Thoracic aorta (tissue), 2 donors: ENCODE data around the gene RBP5. TPM values are rescaled to one million over a fixed set of nuclear protein-coding genes. Genes with fewer than 3 reads are reported as not detected.

ENCODE experiments used
- ATAC-seq: fragments of 150-250 bp; one replicate; pipeline ENCODE4 v1.8.0; 2017; ENCODE audit warnings: low read depth; ENCODE audit not compliant: insufficient number of reproducible peaks, low FRiP score
- DNase-seq: peaks from one replicate; pipeline ENCODE4 v3.0.0-alpha.2; 2020; ENCODE audit warnings: low spot score
- H3K27ac ChIP-seq, 2 donors: fragments of 200-600 bp; sonication (generic); 1 replicate in 1 of 2; 2 replicates in 1 of 2; pipeline ENCODE4 v1.5.1; 2016; ENCODE audit warnings: mild to moderate bottlenecking in 2 of 2, moderate library complexity in 2 of 2
- H3K27me3 ChIP-seq: fragments of 200-600 bp; sonication (generic); replicated peaks from 2 replicates; pipeline ENCODE4 v1.6.0; 2016; ENCODE audit warnings: mild to moderate bottlenecking; ENCODE audit not compliant: insufficient read depth
- H3K36me3 ChIP-seq: fragments of 200-600 bp; sonication (generic); one replicate; pipeline ENCODE4 v1.5.1; 2016
- H3K4me1 ChIP-seq, 2 donors: fragments of 200-600 bp; sonication (generic); 1 replicate in 1 of 2; 2 replicates in 1 of 2; pipeline versions ENCODE4 v1.5.1 to v1.6.0; 2016; ENCODE audit warnings: low read depth in 2 of 2, mild to moderate bottlenecking in 1 of 2; ENCODE audit not compliant: control insufficient read depth in 1 of 2
- H3K4me3 ChIP-seq: fragments of 200-600 bp; sonication (generic); 2 replicates; pipeline ENCODE4 v1.5.1; 2016; ENCODE audit warnings: mild to moderate bottlenecking
- H3K9me3 ChIP-seq: fragments of 200-600 bp; sonication (generic); 2 replicates; pipeline ENCODE4 v1.5.1; 2016
- CTCF ChIP-seq: fragments of 200-600 bp; sonication (generic); IDR thresholded peaks from one replicate; pipeline ENCODE4 v1.5.1; 2019; ENCODE audit warnings: antibody characterized with exemption
- total RNA-seq, 2 donors: library from RNA; depleted of rRNA; stranded (reverse); fragments of >200 nt; gene quantifications; one replicate each; pipeline versions ENCODE4 v1.1.0 to v1.2.3, GENCODE V29; 2016

RBP5 gene
- total RNA-seq, 2 donors from 2014 or later, result 0.71 TPM; not detected in 1

GRCh38 chr12:7078163-7078562 is 50.5 kb downstream of the RBP5 start:
- H3K4me1 ChIP-seq, result peaks cover 14 to 19% of the 10 kb centered on the region in 2 donors
- no peaks in the 10 kb centered on the region for H3K9me3 ChIP-seq
- DNase-seq (no peak), ATAC-seq (no peak)
- H3K36me3 ChIP-seq, result peaks cover 24% of the 10 kb centered on the region
- TF ChIP-seq CTCF, result no peak
- no peak overlapping the region for H3K27ac ChIP-seq
- H3K27me3 ChIP-seq, result no peaks in the 10 kb centered on the region
- H3K4me3 ChIP-seq, result no peak overlapping the region

DNA sequence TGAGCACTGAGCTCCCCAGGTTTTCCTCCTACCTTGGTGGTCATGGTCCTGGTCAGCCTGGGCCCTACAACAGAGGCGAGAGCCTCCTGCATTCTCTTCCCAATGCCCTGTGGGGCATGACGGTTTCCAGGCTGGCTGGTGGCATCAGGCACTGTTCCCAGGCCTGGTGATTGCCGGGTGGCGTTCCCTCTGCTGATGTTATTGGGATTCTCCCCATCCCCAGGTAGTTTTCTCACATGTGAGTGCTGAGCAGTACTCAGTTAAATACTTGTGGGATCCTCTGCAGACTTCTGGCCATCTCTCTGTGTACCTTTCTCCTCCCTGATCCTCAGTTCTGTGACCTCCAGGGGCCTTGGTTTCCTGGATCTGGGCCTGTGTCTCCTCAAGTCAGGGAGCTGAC is 52.2 kb downstream of the RBP5 start:
- Histone ChIP-seq H3K36me3 (peaks cover 9% of the 10 kb centered on the region), H3K27ac (no peak overlapping the region), H3K4me3 (no peak overlapping the region), H3K9me3 (no peaks in the 10 kb centered on the region), H3K27me3 (no peaks in the 10 kb centered on the region), H3K4me1 (peaks cover 14 to 19% of the 10 kb centered on the region in 2 donors)
- ATAC-seq (no peak), DNase-seq (no peak)
- TF ChIP-seq CTCF, result no peak

GRCh38 chr12:7075939-7076338 is 52.8 kb downstream of the RBP5 start:
- H3K9me3 ChIP-seq, result no peaks in the 10 kb centered on the region
- peaks cover 14 to 19% of the 10 kb centered on the region in 2 donors for H3K4me1 ChIP-seq
- H3K27me3 ChIP-seq, result no peaks in the 10 kb centered on the region
- no peak for ATAC-seq
- no peak for TF ChIP-seq CTCF
- no peak overlapping the region for H3K4me3 ChIP-seq
- H3K36me3 ChIP-seq, result peaks cover 7% of the 10 kb centered on the region
- no peak overlapping the region for H3K27ac ChIP-seq
- DNase-seq, result no peak

DNA sequence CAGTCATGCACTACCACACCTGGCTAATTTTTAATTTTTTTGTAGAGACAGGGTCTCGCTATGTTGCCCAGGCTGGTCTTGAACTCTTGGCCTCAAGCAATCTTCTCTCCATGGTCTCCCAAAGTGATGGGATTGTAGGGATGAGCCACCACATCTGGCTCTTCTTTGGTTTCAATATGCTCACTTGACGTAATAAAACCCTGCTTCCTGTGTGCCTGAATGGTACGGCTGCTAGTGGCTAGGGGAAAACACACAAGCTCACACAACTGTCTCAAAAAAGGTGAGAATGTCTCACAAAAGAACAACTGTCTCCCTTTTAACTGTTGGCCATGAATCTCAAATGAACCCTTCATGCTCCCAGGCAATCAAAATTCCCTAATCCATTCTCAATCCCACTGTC is 53.2 kb downstream of the RBP5 start:
- DNase-seq (no peak), ATAC-seq (no peak)
- Histone ChIP-seq H3K27me3 (no peaks in the 10 kb centered on the region), H3K36me3 (peaks cover 4% of the 10 kb centered on the region), H3K27ac (no peak overlapping the region), H3K4me1 (peaks cover 14 to 16% of the 10 kb centered on the region in 2 donors), H3K9me3 (no peaks in the 10 kb centered on the region), H3K4me3 (no peak overlapping the region)
- no peak for TF ChIP-seq CTCF

- H3K27me3 ChIP-seq, result no peaks in the 10 kb centered on the region
- H3K4me1 ChIP-seq, result peaks cover 2 to 4% of the 10 kb centered on the region in 2 donors
- no peak overlapping the region for H3K27ac ChIP-seq
- no peak overlapping the region for H3K4me3 ChIP-seq
- ATAC-seq (no peak), DNase-seq (no peak)
- no peaks in the 10 kb centered on the region for H3K9me3 ChIP-seq
- peaks cover 11% of the 10 kb centered on the region for H3K36me3 ChIP-seq
- TF ChIP-seq CTCF, result no peak
Observed at GRCh38 chr12:7073946-7074345, 54.7 kb downstream of the RBP5 start.

Other genes with a start within 250 kb of the RBP5 start
- 1 to 10 TPM; 8.5 TPM for gene LRRC23, start 224.1 kb downstream of the RBP5 start, total RNA-seq
- gene ENO2, start 214.3 kb downstream of the RBP5 start, total RNA-seq, result 10 to 100 TPM; 53.6 to 57.9 TPM
- 100 to 1,000 TPM; 109 to 163 TPM for gene ATN1, start 200.9 kb downstream of the RBP5 start, total RNA-seq
- gene RNU7-1, start 185.1 kb downstream of the RBP5 start, total RNA-seq, result not detected
- gene C12orf57, start 184.9 kb downstream of the RBP5 start, total RNA-seq, result 100 to 1,000 TPM; 370 to 416 TPM
- gene PTPN6, start 177.5 kb downstream of the RBP5 start, total RNA-seq, result 10 to 100 TPM; 19.0 to 24.0 TPM
- gene PHB2, start 158.2 kb downstream of the RBP5 start, total RNA-seq, result 100 to 1,000 TPM; 103 to 139 TPM
- 10 to 100 TPM; 31.5 to 31.7 TPM for gene EMG1, start 158.0 kb downstream of the RBP5 start, total RNA-seq
- gene LPCAT3, start 110.4 kb downstream of the RBP5 start, total RNA-seq, result 10 to 100 TPM; 40.5 to 51.9 TPM
- gene C1S, start 68.2 kb downstream of the RBP5 start, total RNA-seq, result 100 to 1,000 TPM; 456 to 715 TPM
- 100 to 1,000 TPM; 811 to 997 TPM for gene C1R, start 36.4 kb downstream of the RBP5 start, total RNA-seq
- 100 to 1,000 TPM; 126 to 134 TPM for gene C1RL, start 19.7 kb downstream of the RBP5 start, total RNA-seq
- gene CLSTN3, start 1.5 kb upstream of the RBP5 start, total RNA-seq, result 10 to 100 TPM; 27.2 to 28.9 TPM
- gene PEX5, start 60.8 kb upstream of the RBP5 start, total RNA-seq, result 10 to 100 TPM; 34.5 to 42.2 TPM
- gene ACSM4, start 175.2 kb upstream of the RBP5 start, total RNA-seq, result not detected